Cardiac fibroblast (primary cell): ENCODE results near the gene KCTD2.
"Not testable (repeated sequence)": the region's sequence is repeated elsewhere in the genome, so short reads cannot be mapped to it uniquely, and the experiment has no call there.

Experiments
- DNase-seq, 2 donors: peaks; one replicate each; pipeline versions ENCODE4 v3.0.0 to v3.0.0-alpha.2; 2010; ENCODE audit warnings: low read depth in 2 of 2
- H3K4me3 ChIP-seq, 2 donors: replicated peaks in 1 of 2; 1 replicate in 1 of 2; 2 replicates in 1 of 2; pipeline ENCODE4 v1.5.1; 2011; ENCODE audit warnings: low read depth in 2 of 2, low read length in 2 of 2, mild to moderate bottlenecking in 2 of 2, moderate library complexity in 1 of 2
- TF ChIP-seq, protein P1 (sequence below): IDR thresholded peaks from one replicate; pipeline ENCODE4 v1.5.1; 2011; ENCODE audit warnings: low read depth, mild to moderate bottlenecking, low read length, inconsistent platforms

The KCTD2 gene

DNA sequence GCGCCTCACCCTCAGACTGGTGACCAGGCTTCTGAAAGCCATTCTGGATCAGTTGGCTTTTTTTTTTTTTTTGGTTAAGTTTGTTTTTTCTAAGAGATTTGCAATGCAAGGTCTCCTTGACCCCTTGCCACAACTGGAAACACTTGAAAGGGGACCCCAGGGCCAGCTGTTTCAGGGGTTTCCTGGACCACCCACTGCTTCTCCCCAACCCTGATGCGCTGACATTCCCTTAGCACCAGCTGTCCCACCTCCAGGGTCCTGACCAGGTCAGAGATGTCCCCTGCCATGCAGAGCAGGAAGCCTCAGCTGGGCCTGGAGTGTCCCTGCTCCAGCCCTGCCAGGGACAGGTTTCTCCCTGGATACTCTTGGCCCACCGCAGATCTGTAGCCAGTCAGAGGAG lies 42.7 kb upstream of the KCTD2 start:
- DNase-seq: no peak
- H3K4me3 ChIP-seq: no peak overlapping the region
- TF ChIP-seq, protein P1, sequence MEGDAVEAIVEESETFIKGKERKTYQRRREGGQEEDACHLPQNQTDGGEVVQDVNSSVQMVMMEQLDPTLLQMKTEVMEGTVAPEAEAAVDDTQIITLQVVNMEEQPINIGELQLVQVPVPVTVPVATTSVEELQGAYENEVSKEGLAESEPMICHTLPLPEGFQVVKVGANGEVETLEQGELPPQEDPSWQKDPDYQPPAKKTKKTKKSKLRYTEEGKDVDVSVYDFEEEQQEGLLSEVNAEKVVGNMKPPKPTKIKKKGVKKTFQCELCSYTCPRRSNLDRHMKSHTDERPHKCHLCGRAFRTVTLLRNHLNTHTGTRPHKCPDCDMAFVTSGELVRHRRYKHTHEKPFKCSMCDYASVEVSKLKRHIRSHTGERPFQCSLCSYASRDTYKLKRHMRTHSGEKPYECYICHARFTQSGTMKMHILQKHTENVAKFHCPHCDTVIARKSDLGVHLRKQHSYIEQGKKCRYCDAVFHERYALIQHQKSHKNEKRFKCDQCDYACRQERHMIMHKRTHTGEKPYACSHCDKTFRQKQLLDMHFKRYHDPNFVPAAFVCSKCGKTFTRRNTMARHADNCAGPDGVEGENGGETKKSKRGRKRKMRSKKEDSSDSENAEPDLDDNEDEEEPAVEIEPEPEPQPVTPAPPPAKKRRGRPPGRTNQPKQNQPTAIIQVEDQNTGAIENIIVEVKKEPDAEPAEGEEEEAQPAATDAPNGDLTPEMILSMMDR: no peak

DNA sequence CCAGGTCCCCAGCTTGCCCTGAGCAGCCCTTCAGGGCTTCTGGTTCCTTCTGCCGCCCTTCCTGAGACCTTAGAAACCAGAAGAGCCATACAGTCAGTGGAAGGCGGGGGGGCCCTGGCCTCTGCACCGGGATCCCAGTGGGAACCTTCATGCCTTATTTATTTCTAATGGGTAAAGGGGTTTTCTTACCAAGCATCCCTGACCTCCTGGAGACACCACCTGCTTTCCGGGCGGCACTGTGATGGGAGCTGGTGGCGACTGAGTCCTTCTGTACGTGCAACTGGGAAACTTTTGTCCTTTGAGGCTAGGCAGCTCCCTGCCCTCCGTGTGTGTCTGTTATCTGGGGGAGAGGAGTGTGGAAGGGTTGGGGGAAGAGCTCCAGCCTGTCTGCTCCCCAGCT lies 41.7 kb upstream of the KCTD2 start:
- TF ChIP-seq, protein P1: no peak
- no peak for DNase-seq
- no peak overlapping the region for H3K4me3 ChIP-seq

DNA sequence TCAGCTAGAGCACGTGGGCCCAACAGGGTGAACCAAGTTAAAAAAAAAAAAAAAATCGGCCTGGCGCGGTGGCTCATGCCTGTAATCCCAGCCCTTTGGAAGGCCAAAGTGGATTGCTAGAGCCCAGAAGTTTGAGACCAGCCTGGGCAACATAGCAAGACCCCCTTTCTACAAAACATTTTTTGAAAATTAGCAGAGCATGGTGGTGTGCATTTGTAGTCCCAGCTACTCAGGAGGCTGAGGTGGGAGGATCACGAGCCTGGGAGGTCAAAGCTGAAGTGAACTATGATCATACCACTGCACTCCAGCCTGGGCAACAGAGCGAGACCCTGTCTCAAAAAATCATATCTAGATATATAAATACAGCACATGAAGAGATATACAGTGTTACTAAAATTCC lies 40.9 kb upstream of the KCTD2 start:
- not testable (repeated sequence) for DNase-seq, H3K4me3 ChIP-seq

DNA sequence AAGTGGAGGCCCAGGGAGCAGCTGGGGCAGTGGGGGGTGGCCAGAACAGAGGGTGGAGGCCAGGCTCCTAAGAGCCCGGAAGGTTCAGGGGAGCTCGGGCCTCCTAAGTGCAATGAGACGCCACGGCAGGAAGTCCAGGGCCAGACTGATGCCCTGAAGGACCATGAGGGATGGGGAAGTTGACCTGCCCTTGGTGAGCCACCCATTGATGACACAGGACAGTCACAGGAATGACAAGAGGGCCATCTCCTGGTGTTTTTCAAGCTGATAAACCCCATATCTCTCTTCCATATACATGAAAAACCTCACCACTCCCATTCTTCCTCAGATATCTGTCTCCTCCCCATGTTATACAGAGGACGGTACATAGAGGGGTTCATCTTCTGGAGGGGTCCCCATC lies 40.4 kb upstream of the KCTD2 start:
- no peak for DNase-seq
- H3K4me3 ChIP-seq: no peak overlapping the region
- TF ChIP-seq, protein P1: no peak

DNA sequence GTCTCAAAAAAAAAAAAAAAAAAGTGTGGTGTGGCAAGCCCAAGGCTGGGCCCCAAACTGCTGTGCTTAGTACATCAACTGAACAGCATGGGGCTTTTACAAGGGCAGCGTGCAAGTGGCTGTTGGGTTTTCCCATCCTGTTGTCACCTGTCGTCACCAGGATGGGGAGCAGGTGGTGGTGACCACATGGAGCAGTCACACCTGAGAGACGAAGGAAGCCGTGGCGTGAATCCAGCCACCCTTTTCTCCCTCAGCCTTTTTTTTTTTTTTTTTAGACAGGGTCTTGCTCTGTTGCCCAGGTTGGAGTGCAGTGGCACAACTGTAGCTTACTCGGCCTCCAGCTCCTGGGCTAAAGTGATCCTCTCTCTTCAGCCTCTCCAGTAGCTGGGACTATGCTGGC lies 38.7 kb upstream of the KCTD2 start:
- H3K4me3 ChIP-seq: no peak overlapping the region
- TF ChIP-seq, protein P1: no peak
- no peak for DNase-seq

DNA sequence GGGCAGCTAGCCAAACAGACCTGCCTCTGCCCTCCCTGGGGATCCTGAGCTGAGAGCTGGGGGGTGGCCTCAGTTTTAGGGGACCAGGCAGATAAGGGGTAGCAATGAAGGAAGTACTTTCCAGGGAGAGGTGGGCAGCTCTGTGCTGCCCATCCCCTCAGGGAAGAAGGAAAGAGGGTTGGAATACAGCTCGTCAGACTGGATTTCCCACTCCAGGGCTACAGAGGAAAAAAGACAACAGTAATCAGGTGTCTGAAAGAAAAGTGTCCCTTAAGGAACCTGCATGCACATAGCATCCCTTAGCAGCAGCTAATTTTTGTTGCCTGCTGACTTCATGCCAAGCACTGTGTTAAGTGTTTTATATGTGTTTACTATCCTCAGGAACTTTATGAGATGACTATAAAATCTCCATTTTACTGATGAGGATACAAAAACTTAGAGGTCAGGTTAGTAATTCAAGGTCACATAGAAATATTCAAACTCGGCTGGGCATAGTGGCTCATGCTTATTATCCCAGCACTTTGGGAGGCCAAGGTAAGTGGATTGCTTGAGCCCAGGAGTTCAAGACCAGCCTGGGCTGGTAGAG lies 37.8 kb upstream of the KCTD2 start:
- H3K4me3 ChIP-seq: no peak overlapping the region
- no peak for DNase-seq
- TF ChIP-seq, protein P1: no peak

DNA sequence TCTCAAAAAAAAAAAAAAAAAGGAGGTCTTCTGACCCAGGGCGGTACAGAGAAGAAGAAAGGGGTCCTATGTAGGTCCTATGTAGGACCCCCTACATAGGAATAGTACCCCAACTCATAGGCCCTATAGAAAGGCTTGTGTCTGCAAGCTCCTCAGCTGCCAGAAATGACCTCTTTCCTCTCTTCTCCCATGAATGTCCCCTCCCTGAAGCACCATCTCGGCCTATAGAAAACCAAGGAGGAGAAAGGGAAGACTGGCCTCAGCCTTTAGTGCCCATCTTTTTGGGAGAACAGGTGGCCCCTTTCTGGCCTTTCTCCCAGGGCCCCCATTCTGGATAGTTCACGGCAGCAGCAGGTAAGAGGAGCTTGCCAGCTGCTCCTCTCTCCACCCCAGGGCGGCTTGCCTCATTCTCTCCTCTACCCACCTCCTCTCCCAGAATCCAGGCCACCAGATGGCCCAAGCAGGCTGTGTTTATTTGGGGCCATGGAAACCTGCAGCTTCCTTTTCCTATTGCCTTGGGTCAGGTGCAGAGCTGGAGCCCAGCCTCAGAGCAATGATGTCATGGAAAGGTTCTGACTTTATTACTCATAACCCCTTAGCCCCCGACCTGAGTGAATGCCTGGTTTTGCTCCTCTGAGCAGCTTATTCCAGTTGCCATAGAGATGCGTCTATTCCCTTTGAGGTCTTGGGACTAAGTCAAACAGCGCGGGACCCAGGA lies 36.2 kb upstream of the KCTD2 start:
- H3K4me3 ChIP-seq: no peak overlapping the region
- peak; percentile 48 to 62 for DNase-seq
- TF ChIP-seq, protein P1: no peak
